ENCODE results near the gene TRNT1. TPM values are rescaled to one million over a fixed set of nuclear protein-coding genes. Genes with fewer than 3 reads are reported as not detected.

Gene TRNT1
- polyA plus RNA-seq, 1 donor from 2014 or later: 28.5 TPM

GRCh38 chr3:3196148-3196861 lies 69.6 kb downstream of the TRNT1 start:
- Histone ChIP-seq H3K27ac (ENCODE audit: low read length) (no peak overlapping the region), H3K36me3 (ENCODE audit: insufficient read depth, low read length) (no peaks in the 10 kb centered on the region), H3F3A (ENCODE audit: insufficient read depth, low read length, poor library complexity, severe bottlenecking) (no peaks in the 10 kb centered on the region), H3K9me3 (ENCODE audit: low read length) (no peaks in the 10 kb centered on the region), H3K27me3 (ENCODE audit: insufficient read depth, low read depth, low read length) (no peaks in the 10 kb centered on the region), H3K4me2 (ENCODE audit: low read length) (no peak overlapping the region), H3K4me3 (ENCODE audit: low read length) (no peak overlapping the region), H2AFZ (ENCODE audit: low read depth, low read length) (no peak overlapping the region), H4K20me1 (ENCODE audit: insufficient read depth) (no peaks in the 10 kb centered on the region), H3K9me2 (ENCODE audit: insufficient read depth, low read length) (no peaks in the 10 kb centered on the region), H3K9ac (ENCODE audit: low read length) (no peak overlapping the region), H3K79me2 (replicated peaks; ENCODE audit: insufficient read depth, low read length) (no peaks in the 10 kb centered on the region)
- TF ChIP-seq CTCF (IDR thresholded peaks at IDR 0.05; ENCODE audit: poor library complexity, severe bottlenecking) (peak; percentile 69), REST (IDR thresholded peaks at IDR 0.05; ENCODE audit: borderline replicate concordance) (no peak), MXI1 (conservative IDR thresholded peaks at IDR 0.05; ENCODE audit: poor library complexity, severe bottlenecking) (no peak), RAD21 (conservative IDR thresholded peaks at IDR 0.05) (peak; percentile 69), EZH2 (IDR thresholded peaks at IDR 0.05; ENCODE audit: borderline replicate concordance, insufficient read depth, low read length, poor library complexity, severe bottlenecking) (no peak), POLR2AphosphoS5 (IDR thresholded peaks at IDR 0.05) (no peak), SMC3 (conservative IDR thresholded peaks at IDR 0.05; ENCODE audit: poor library complexity) (peak; percentile 70), EP300 (conservative IDR thresholded peaks at IDR 0.05; ENCODE audit: poor library complexity, severe bottlenecking) (no peak), TAF1 (IDR thresholded peaks at IDR 0.05; ENCODE audit: low read depth) (no peak)

Small RNA genes within 50 kb of the gene (small RNA-seq; reads per million reads assigned to genes)
- 0 reads per million in 3 experiments for gene RF00416

Other genes with a start within 250 kb of the TRNT1 start
- gene IL5RA, start 16.6 kb upstream of the TRNT1 start, polyA plus RNA-seq: 0.10 TPM in 1 of 2 replicates, not detected in the other
- 121 and 131 TPM in 2 replicates for gene CRBN, start 52.8 kb downstream of the TRNT1 start, polyA plus RNA-seq

Data from neural cell (in vitro differentiated cells).